ENCODE results near the gene ZNF207.

DNA sequence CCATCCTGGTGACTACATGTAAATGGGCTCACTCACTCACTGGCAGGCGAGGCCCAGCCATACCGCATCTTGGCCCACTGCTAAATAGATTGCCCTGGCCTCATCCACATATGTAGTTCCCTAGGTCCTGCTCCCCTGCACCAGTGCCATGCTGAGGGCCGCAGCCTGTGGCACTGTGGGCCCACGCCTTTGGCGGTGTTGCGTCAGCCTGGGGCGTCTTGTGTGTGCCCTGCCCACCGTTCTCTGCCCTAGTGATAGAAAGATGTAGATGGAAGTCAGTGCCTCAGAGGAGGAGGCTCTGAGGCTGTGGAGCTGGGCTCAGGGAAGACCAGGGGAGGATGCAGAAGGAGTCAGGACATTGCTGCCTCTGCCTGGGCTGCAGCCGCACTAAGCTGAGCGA lies 26.9 kb upstream of the ZNF207 start:
- TF ChIP-seq, protein P1, sequence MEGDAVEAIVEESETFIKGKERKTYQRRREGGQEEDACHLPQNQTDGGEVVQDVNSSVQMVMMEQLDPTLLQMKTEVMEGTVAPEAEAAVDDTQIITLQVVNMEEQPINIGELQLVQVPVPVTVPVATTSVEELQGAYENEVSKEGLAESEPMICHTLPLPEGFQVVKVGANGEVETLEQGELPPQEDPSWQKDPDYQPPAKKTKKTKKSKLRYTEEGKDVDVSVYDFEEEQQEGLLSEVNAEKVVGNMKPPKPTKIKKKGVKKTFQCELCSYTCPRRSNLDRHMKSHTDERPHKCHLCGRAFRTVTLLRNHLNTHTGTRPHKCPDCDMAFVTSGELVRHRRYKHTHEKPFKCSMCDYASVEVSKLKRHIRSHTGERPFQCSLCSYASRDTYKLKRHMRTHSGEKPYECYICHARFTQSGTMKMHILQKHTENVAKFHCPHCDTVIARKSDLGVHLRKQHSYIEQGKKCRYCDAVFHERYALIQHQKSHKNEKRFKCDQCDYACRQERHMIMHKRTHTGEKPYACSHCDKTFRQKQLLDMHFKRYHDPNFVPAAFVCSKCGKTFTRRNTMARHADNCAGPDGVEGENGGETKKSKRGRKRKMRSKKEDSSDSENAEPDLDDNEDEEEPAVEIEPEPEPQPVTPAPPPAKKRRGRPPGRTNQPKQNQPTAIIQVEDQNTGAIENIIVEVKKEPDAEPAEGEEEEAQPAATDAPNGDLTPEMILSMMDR (conservative IDR thresholded peaks at IDR 0.05; ENCODE audit: low read depth, low read length), result no peak
- no peak for TF ChIP-seq EZH2 (IDR thresholded peaks at IDR 0.05; ENCODE audit: borderline replicate concordance, low read depth, low read length, poor library complexity, severe bottlenecking)
